SK-N-MC (cell line): ENCODE results near the gene DMBX1.

Source experiments
- EZH2 ChIP-seq: fragments of 200-600 bp; sonication (generic); IDR thresholded peaks from one replicate; pipeline ENCODE4 v1.6.1; 2017; ENCODE audit warnings: antibody characterized with exemption
- POLR2AphosphoS5 ChIP-seq: IDR thresholded peaks from 2 replicates; pipeline ENCODE4 v1.6.1; 2012; ENCODE audit warnings: mild to moderate bottlenecking, low read depth, low read length, borderline replicate concordance

DNA sequence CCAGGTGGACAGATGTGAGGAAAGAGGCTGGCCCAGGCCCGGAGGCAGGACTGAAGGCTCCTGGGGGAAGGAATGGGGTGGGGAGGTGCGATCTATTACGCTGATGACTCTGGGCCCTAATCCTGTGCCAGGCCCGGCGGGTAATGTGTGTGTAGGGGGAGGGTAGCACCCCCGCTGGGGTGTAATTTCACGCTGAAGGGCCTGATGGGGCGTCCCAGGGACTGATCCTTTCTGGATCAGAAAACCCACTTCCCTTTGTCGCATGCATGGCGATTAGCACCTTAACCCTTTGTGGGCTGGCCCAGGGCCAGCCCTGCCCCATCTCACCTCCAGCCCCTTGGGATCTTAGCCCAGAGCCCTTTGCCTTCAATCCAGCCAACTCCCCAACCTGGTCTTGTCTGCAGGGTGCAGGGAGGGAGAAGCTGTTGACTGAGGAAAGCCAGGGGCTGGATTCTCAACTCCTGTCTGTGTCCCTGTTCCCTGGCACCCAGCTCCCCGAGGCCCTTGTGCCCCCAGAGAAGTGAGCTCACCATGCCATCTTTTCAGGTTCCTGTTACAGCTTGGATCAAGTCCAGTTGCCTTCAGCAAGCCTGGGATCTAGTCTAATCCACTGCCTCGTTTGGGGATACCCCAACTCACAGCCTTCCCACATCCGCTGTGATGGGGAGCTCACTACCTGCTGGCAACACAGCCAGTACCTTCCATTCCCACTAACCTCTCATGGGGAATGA, 35.8 kb downstream of the DMBX1 start:
- TF ChIP-seq POLR2AphosphoS5 (no peak), EZH2 (no peak)
